Midbrain (tissue), 1 donor: ENCODE data around the gene ERC2.

Source experiments
- DNase-seq: peaks from one replicate; lab custom pipeline; 2025; lab: John Stamatoyannopoulos, UW

The ERC2 gene

GRCh38 chr3:55675478-55675877, 792.8 kb downstream of the ERC2 start:
- no peak for DNase-seq

DNA sequence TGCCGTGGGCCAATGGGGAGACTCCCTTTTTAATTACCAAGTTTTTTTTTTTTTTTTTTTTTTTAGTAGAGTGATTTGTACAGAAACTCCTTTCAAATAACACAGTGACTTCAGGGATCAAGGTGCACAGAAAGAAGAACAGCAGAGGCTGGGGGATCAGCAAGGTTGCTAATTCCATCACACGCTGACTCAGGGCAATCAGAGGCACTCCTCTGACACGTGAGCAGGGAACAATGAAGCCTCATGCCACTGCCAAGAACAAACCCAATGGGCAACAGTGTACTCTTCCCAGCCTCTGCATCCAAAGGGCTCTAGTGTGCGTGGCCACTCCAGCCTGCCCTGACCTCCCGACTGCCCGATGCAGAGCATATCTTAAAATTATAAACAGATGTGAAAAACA, 794.5 kb downstream of the ERC2 start:
- no peak for DNase-seq

DNA sequence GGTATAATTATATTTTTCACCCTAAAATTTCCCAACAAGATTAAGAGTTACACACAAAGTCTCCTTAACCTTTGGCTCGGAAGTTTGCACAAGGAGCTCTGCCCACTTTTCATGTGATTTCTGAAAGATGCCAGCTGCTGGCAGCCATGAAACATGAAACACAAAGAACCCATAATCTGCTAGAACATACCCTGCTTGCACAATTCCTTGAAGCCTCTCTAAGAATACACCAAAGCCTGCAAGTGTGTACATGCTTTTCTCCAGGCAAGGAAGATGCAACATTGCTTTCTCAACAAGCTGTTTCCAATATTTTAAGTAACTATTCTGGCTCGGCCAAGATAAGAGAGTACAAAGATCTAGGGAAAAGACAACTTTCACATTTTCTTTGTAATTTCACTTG, 799.1 kb downstream of the ERC2 start:
- no peak for DNase-seq

DNA sequence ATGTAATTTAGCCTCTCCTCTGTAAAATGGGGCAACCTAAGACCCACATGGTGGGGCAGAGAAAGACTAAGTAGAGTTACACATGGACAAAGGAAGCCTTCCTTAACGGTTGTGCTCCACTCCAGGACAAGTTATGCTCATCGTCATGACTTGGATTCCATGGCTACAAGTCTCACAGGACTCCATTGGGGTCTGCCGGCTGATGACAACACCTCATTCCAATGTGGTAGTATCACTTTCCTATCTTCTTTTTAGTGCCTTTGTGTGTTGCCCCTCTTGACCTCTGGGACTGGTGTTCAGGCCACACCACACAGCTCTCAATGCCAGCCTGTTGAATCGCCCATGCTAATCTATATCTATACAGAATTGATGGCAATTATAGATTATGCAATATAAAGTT, 799.9 kb downstream of the ERC2 start:
- DNase-seq: no peak

- no peak for DNase-seq
Measured at GRCh38 chr3:55664387-55664786, 803.9 kb downstream of the ERC2 start.

GRCh38 chr3:55662683-55663082, 805.6 kb downstream of the ERC2 start:
- no peak for DNase-seq

DNA sequence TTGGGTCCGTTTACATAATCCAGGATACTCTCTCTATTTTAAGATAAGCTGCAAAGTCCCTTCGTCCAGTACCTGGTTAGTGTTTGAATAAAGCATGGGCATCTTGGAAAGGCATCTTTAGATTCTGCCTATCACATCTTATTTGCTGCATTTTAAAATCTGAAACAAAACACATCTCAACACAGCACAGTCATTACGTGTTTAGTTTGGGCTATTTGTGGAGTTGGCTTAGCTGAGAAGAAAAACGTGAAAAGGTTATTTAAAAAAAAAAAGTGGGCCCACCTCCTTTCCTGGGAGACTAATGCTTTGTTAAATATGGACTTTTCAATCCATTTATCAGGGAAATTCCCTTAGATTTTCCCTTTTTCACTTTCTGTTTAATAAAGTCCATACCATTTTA, 806.7 kb downstream of the ERC2 start:
- DNase-seq: no peak

- no peak for DNase-seq
Measured at GRCh38 chr3:55661141-55661540, 807.1 kb downstream of the ERC2 start.

DNA sequence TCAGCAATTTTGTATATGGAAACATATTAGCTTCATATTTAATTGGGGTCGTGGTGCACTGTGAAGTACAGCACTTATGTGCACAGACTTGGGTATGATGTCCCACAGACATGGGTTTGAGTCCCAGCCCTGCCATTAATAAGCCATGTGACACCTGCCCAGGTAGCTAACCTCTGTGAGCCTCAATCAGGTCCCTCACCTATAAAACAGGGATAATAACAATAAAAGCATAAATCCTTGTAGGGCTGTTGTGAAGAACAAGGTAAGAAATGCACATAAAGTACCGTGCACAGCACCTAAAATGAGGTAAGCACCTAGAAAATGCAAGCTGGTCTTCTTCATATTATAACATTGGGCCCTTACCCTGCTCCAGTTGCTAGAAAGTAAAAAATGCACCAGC, 807.6 kb downstream of the ERC2 start:
- no peak for DNase-seq

- no peak for DNase-seq
Measured at GRCh38 chr3:55659701-55660100, 808.6 kb downstream of the ERC2 start.

DNA sequence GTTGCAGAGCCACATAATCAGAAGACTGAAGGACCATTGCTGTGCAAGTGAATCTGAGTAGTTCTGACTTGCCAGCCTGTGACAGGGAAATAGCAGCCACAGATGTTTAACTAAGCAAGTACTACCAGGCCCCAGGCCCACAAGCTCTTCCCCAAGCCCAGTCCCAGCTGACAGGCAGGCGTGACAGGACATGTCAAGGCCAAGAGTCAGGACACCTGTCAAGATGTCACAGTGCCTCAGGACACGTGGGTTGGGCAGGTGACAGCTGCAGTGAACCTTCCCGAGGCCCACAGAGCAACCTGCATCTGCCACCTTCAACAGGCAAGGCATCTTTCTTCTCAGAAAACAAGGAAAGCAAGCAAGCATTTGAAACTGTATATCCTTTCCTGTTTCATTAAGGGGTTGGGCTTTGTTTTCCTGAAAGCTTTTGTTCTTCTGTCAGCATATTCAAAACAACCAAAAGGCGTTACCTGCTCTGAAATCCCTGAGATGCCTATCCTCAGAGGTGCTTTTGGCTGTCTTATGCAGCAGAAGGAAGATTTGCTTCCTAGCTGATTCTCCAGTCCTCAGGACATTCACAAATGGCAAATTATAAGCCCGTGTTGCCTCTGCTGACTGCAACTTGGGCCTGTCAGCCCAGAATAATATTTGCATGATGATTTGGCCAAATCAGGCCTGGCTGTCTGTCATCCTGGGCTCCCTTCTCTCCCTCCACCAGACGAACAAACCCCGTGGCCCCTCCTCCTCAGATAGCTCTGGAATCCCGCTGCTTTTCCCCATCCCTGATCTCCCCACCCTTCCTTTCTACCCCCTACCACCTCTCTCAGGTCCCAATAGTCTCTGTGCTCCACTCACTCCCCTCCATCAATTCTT, 809.3 kb downstream of the ERC2 start:
- DNase-seq: no peak

GRCh38 chr3:55658270-55658669, 810.0 kb downstream of the ERC2 start:
- no peak for DNase-seq

- DNase-seq: no peak
Measured at GRCh38 chr3:55655544-55655943, 812.7 kb downstream of the ERC2 start.

GRCh38 chr3:55654123-55654760, 814.0 kb downstream of the ERC2 start:
- DNase-seq: no peak

- DNase-seq: no peak
Measured at GRCh38 chr3:55651011-55651410, 817.3 kb downstream of the ERC2 start.

DNA sequence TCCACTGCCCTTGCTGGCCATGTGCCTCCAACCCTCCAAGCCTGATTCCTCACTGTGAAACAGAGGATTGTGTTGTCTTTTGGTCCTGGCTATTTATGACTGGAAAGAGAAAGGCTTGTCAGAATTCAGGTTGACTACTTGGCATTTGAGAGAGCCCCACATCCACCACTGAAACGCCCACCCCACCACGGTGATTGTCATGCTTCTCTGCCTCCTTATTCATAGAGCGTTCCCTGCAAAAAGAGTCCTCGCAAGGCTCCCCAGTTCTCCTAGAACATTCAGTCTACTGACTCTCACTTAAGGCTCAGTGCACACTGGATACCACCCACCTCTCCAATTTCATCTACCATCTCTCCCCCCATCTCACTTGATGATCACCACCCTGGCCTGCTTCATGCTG, 818.3 kb downstream of the ERC2 start:
- DNase-seq: no peak

- no peak for DNase-seq
Measured at GRCh38 chr3:55649554-55649953, 818.7 kb downstream of the ERC2 start.

DNA sequence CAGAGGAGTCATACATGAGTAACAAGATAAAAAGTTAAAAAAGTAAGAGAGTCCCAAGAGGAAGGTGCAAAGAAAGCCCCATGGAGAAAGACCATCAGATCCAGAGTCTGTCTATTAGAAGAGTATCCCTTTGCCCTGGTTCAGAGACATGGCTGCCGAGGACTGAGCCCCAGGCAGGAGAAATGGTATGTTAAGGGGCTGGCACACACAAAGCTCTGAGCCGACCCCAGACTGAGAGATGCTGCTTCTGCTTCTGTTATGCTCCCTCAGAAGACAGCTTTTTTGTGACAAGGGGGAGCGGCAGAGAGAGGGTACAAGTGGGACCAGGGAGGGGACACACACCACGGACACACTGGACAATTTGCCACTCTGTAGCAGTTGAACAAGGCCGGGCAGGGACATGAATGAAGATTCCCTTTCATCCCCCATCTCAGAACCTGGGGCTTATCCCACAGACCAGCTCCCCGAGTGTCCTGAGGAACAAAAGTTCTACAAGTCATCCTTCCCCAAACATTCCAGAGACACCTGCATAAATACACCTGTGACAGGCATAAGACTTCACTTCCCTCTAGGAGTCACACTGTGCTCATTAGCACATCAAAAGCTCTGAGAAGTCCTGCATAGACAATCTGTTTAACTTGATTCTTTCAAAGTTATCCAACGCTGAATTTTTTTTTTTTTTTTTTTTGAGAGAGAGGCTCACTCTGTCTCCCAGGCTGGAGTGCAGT, 819.5 kb downstream of the ERC2 start:
- DNase-seq: no peak

DNA sequence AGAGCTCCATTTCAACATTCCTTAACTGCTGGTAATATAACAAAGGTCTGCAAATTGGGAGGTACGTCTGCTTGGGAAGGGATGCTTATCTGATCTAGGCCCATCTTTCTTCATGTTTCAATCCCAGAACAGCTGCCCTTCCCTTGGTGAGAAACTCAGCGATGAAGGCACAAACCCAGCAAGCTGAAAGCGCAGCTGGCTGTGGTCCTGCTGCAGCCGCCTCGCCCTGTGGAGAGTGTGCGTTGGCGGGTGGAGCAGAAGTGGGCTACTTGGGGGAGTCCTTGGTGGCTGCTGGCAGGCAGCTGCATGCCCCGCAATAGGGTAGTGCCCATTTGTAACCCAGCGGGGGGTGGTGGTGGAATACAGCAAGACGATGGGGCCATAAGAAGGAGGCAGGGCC, 820.6 kb downstream of the ERC2 start:
- no peak for DNase-seq

DNA sequence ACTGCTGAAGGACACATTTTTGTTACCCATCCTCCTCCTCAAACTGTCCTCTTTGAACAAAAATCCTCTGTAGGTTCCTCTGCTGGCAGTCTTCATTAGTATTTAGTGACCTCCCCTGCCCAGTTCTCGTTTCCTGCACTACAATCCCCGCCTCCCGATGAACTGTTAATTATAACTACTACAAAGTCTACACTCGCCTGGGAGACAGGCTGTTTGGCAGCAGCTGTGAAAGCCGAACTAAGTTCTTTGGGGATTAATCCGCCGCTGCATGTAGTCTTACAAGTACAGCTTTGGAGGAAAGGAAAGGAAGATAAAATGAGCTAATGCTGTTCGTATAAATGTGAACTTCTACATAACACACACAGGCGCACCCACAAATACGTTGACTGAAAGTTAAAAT, 821.2 kb downstream of the ERC2 start:
- no peak for DNase-seq

- DNase-seq: no peak
Measured at GRCh38 chr3:55646121-55646520, 822.1 kb downstream of the ERC2 start.

DNA sequence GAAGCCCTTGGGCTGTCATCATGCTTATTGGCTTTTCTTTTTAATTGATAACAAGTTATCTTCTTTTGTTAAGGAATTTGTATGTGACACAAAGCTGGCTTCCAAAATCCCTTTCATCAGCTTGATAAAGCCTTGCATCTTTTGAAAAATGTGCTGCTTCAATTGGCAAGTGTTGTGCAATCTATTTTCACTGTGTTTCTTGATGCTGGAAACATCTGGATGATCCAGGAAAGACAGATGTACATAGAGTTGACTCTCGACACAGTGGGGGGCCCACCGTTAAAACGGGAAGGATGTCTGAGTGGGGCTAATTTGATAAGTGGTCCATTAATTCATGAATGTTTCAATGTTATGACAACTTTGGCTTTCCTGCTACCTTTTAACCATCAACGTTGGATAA, 822.8 kb downstream of the ERC2 start:
- DNase-seq: no peak

DNA sequence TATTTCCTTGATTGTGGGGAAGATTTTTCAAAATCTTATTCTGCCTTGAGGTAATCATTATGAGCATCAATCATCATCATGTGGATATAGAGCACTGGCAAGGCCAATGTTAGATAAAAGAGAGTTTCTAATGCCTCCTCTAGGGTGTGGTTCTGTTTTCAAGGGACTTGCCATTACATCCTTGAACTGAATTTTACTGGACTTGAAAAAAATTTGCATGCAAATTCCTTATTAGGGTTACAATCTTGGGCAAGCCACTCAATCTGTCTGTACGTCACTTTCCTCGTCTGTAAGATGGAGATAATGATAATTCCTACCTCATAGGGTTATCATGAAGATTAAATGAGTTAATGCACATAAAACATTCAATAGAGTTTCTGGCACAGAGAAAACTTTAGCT, 825.0 kb downstream of the ERC2 start:
- no peak for DNase-seq
